ENCODE results near the gene ZMYND15.
A peak's percentile ranks its signal among the peaks of the same experiment; 100 is the strongest.

ZMYND15 gene

DNA sequence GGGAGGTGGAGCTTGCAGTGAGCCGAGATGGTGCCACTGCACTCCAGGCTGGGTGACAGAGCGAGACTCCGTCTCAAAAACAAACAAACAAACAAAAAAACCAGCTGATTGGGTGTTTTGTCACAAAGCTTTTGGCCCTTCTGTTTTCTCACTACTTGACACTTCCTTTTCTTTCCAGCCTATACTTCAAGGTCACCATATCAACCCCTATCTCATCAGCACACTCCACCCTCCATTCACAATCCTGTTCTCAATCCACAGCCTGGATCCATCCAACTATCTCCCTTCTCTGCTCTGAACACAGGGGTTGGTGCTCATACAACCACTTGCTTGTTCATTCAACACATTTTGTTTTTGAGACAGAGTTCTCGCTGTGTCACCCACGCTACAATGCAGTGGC lies 15.0 kb upstream of the ZMYND15 start:
- TF ChIP-seq EZH2phosphoT487 (IDR thresholded peaks at IDR 0.05; ENCODE audit: borderline replicate concordance, low read length) = no peak
- TF ChIP-seq, protein P1, sequence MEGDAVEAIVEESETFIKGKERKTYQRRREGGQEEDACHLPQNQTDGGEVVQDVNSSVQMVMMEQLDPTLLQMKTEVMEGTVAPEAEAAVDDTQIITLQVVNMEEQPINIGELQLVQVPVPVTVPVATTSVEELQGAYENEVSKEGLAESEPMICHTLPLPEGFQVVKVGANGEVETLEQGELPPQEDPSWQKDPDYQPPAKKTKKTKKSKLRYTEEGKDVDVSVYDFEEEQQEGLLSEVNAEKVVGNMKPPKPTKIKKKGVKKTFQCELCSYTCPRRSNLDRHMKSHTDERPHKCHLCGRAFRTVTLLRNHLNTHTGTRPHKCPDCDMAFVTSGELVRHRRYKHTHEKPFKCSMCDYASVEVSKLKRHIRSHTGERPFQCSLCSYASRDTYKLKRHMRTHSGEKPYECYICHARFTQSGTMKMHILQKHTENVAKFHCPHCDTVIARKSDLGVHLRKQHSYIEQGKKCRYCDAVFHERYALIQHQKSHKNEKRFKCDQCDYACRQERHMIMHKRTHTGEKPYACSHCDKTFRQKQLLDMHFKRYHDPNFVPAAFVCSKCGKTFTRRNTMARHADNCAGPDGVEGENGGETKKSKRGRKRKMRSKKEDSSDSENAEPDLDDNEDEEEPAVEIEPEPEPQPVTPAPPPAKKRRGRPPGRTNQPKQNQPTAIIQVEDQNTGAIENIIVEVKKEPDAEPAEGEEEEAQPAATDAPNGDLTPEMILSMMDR (IDR thresholded peaks at IDR 0.05; ENCODE audit: low read depth, low read length, poor library complexity, severe bottlenecking) = no peak
- Histone ChIP-seq H4K20me1 (ENCODE audit: control insufficient read depth, insufficient read depth, low read depth, low read length) (no peaks in the 10 kb centered on the region), H3K36me3 (ENCODE audit: control insufficient read depth, low read length) (peaks cover 4% of the 10 kb centered on the region; the same call in 1 of the 2 replicates), H3K4me1 (ENCODE audit: control insufficient read depth, low read length) (peaks cover 7% of the 10 kb centered on the region), H3K4me3 (ENCODE audit: low read length) (no peak overlapping the region), H3K27ac (ENCODE audit: low read depth, low read length) (no peak overlapping the region), H3K9me2 (replicated peaks; ENCODE audit: control insufficient read depth, low read length) (no peaks in the 10 kb centered on the region), H3K9me3 (ENCODE audit: control insufficient read depth, insufficient read depth, low read length) (no peaks in the 10 kb centered on the region), H3K79me2 (ENCODE audit: control insufficient read depth, low read length) (no peaks in the 10 kb centered on the region), H3K27me3 (ENCODE audit: control insufficient read depth, low read length) (no peaks in the 10 kb centered on the region), H3K4me2 (ENCODE audit: low read length) (no peak overlapping the region), H3F3A (ENCODE audit: control insufficient read depth, insufficient read depth) (no peaks in the 10 kb centered on the region)

DNA sequence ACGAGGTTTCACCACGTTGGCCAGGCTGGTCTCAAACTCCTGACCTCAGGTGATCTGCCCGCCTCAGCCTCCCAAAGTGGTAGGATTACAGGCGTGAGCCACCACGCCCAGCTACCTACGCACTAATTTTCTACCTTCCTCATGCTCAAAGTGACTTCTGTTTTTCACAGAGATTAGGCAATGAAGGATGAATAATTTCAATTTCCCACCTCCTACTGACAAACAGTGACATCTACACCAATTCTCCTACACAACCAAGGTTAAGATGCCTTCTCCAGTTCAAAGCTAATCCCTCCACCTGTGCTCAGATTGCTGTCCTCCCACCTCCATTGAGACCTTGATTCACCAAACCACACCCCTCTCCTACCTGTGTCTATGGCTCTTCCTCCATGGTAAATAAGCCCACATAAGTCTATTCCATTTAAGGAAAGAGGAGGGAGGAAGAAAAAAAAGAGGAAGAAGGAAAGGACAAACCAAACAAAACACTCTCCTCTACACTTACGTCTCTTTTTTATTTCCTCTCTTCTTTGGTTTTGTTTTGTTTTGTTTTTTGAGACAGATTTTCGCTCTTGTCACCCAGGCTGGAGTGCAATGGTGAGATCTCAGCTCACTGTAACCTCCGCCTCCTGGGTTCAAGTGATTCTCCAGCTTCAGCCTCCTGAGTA lies 13.9 kb upstream of the ZMYND15 start:
- Histone ChIP-seq H3K4me3 (ENCODE audit: low read length) (no peak overlapping the region), H3K9me3 (ENCODE audit: control insufficient read depth, insufficient read depth, low read length) (no peaks in the 10 kb centered on the region), H3K9me2 (replicated peaks; ENCODE audit: control insufficient read depth, low read length) (no peaks in the 10 kb centered on the region), H3K36me3 (ENCODE audit: control insufficient read depth, low read length) (no peaks in the 10 kb centered on the region), H3K79me2 (ENCODE audit: control insufficient read depth, low read length) (no peaks in the 10 kb centered on the region), H4K20me1 (ENCODE audit: control insufficient read depth, insufficient read depth, low read depth, low read length) (no peaks in the 10 kb centered on the region), H3F3A (ENCODE audit: control insufficient read depth, insufficient read depth) (no peaks in the 10 kb centered on the region), H3K27me3 (ENCODE audit: control insufficient read depth, low read length) (no peaks in the 10 kb centered on the region), H3K27ac (ENCODE audit: low read depth, low read length) (no peak overlapping the region), H3K4me2 (ENCODE audit: low read length) (peak overlapping the region; percentile 9), H3K4me1 (ENCODE audit: control insufficient read depth, low read length) (peaks cover 12% of the 10 kb centered on the region)
- TF ChIP-seq, protein P1 (IDR thresholded peaks at IDR 0.05; ENCODE audit: low read depth, low read length, poor library complexity, severe bottlenecking) = no peak
- TF ChIP-seq EZH2phosphoT487 (IDR thresholded peaks at IDR 0.05; ENCODE audit: borderline replicate concordance, low read length) = no peak

DNA sequence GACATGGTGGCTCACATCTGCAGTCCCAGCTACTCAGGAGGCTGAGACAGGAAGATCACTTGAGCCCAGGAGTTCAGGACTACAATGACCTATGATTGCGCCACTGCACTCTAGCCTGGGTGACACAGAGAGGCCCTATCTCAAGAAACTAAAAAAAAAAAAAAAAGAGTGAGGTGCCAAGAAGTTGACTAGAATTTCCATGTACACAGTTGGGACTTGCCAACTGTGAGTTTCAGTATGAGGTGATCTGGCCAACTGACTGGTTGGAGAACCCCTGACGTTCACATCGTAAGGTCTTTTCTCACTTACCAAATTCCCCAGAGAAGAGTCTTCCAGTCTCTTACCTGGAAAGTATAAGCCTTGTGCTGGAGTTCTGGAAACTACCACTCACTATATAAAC lies 11.5 kb upstream of the ZMYND15 start:
- Histone ChIP-seq H4K20me1 (ENCODE audit: control insufficient read depth, insufficient read depth, low read depth, low read length) (no peaks in the 10 kb centered on the region), H3K9me3 (ENCODE audit: control insufficient read depth, insufficient read depth, low read length) (no peaks in the 10 kb centered on the region), H3K27me3 (ENCODE audit: control insufficient read depth, low read length) (no peaks in the 10 kb centered on the region), H3K4me3 (ENCODE audit: low read length) (no peak overlapping the region), H3K27ac (ENCODE audit: low read depth, low read length) (no peak overlapping the region), H3K4me1 (ENCODE audit: control insufficient read depth, low read length) (peaks cover 25% of the 10 kb centered on the region), H3F3A (ENCODE audit: control insufficient read depth, insufficient read depth) (peaks cover 1% of the 10 kb centered on the region; the same call in 1 of the 2 replicates), H3K9me2 (replicated peaks; ENCODE audit: control insufficient read depth, low read length) (no peaks in the 10 kb centered on the region), H3K79me2 (ENCODE audit: control insufficient read depth, low read length) (peaks cover 4% of the 10 kb centered on the region), H3K4me2 (ENCODE audit: low read length) (no peak overlapping the region), H3K36me3 (ENCODE audit: control insufficient read depth, low read length) (no peaks in the 10 kb centered on the region)
- TF ChIP-seq, protein P1 (IDR thresholded peaks at IDR 0.05; ENCODE audit: low read depth, low read length, poor library complexity, severe bottlenecking) = no peak
- TF ChIP-seq EZH2phosphoT487 (IDR thresholded peaks at IDR 0.05; ENCODE audit: borderline replicate concordance, low read length) = no peak

Measured in DOHH2 (cell line).